Natural killer cell treated with Interleukin-12 subunit alpha and Interleukin-12 subunit beta and Interleukin-15 and Interleukin-18, amount 100 ng/mL, for 72 hours (primary cell): ENCODE results near the gene CTDP1. TPM values are rescaled to one million over a fixed set of nuclear protein-coding genes. Genes with fewer than 3 reads are reported as not detected.
"Not testable (repeated sequence)": the region's sequence is repeated elsewhere in the genome, so short reads cannot be mapped to it uniquely, and the experiment has no call there.

Experiments used
- ATAC-seq, 2 donors: fragments of 150-1000 bp; cut with Tn5 transposase in 1 of 2; sonication (Bioruptor Pico), chemical (Tn5 transposase) in 1 of 2; 2 replicates each; pipeline ENCODE4 v1.10.0; 2021
- DNase-seq: peaks from one replicate; pipeline ENCODE4 v3.0.0; 2022; ENCODE audit warnings: low spot score
- H3K27ac Mint-ChIP-seq, 2 donors: 1 replicate in 1 of 2; 2 replicates in 1 of 2; pipeline ENCODE4 v1.8.0; 2022; ENCODE audit warnings: mixed read lengths in 2 of 2, mild to moderate bottlenecking in 1 of 2, moderate library complexity in 1 of 2
- H3K27me3 Mint-ChIP-seq, 2 donors: 1 replicate in 1 of 2; 2 replicates in 1 of 2; pipeline ENCODE4 v1.8.0; 2022; ENCODE audit warnings: mixed read lengths in 2 of 2
- H3K36me3 Mint-ChIP-seq: one replicate; pipeline ENCODE4 v1.8.0; 2022; ENCODE audit warnings: mixed read lengths
- H3K4me1 Mint-ChIP-seq, 2 donors: 1 replicate in 1 of 2; 2 replicates in 1 of 2; pipeline ENCODE4 v1.8.0; 2022; ENCODE audit warnings: low read depth in 2 of 2, mixed read lengths in 2 of 2, mild to moderate bottlenecking in 1 of 2
- H3K4me3 Mint-ChIP-seq: one replicate; pipeline ENCODE4 v1.8.0; 2022; ENCODE audit warnings: mixed read lengths
- H3K9me3 Mint-ChIP-seq: 2 replicates; pipeline ENCODE4 v1.8.0; 2022; ENCODE audit warnings: mixed read lengths
- total RNA-seq, 2 donors: library from RNA; stranded (reverse); gene quantifications; one replicate each; pipeline ENCODE4 v1.2.3, GENCODE V29; 2022

The CTDP1 gene
- total RNA-seq, 2 donors from 2014 or later: 36.6 to 45.3 TPM

- no peaks in the 10 kb centered on the region for H3K27me3 Mint-ChIP-seq
- H3K9me3 Mint-ChIP-seq: peaks cover 3% of the 10 kb centered on the region
- no peak overlapping the region for H3K4me3 Mint-ChIP-seq
- DNase-seq (no peak), ATAC-seq (no peak)
- H3K27ac Mint-ChIP-seq: no peak overlapping the region
- H3K4me1 Mint-ChIP-seq: peaks cover 0 to 11% of the 10 kb centered on the region in 2 donors
- H3K36me3 Mint-ChIP-seq: peaks cover 26% of the 10 kb centered on the region
These were observed 54.6 kb downstream of the CTDP1 start for GRCh38 chr18:79733986-79734770.

DNA sequence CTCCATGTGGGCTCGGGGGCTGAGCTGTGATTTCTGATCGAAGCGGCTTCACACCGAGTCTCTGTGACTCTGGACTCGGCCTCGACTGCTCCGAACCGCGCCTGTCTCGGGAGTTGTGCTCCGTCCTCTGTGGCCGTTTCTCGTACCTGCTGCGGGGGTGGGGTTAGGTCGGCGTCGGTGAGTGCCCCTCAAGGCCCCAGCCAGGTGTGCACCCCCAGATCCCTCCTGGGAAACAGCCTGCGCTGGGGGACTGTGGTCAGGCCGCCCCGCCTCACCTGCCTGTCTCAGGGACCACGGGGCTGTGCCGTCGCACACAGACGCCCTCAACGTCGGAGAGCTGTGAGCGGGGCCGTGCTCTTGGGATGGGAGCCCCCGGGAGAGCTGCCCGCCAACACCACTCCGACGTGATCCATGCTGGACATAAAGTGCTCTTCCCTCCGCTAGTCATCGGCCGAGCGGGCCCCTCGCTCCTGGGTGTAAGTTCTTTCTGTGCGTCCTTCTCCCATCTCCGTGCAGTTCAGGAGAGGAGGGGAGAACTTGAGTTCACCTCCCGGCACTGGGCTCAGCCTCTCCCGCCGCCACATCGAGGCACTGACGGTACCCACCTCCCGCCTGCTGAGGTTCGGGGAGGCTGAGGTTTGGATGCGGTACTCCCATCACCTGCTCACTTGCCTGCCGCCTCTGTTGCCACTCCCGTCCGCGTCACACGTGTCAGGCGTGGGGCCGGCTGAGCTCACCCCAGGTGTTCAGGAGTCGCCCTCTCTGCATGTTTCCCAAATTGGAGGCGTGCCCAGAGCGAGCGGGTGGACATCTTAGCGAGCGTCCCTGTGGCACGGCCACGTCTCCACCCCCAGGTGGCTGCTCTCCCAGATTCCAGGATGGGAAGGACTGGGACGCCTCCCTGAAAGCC, 55.7 kb downstream of the CTDP1 start:
- Mint-ChIP-seq H3K9me3 (peaks cover 3% of the 10 kb centered on the region), H3K27me3 (no peaks in the 10 kb centered on the region), H3K4me3 (no peak overlapping the region), H3K4me1 (peaks cover 0 to 12% of the 10 kb centered on the region in 2 donors), H3K36me3 (peaks cover 26% of the 10 kb centered on the region), H3K27ac (no peak overlapping the region)
- DNase-seq (peak; percentile 37), ATAC-seq (peak in 1 of 2 donors; percentile 20)

DNA sequence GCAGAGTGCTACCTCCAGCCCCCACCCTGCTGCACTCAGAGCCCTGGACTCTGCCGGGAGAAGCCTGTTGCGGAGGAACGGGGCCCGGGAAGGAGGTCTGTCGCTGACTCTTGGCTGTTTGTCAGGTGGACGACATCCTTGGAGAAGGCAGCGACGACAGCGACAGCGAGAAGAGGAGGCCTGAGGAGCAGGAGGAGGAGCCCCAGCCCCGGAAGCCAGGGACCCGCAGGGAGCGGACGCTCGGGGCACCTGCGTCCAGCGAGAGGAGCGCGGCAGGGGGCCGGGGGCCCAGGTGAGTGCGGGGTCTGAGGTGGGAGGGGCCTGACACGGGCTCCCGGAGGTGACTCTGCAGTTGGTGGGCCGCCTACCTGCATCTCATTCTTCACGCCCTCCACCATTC, 56.6 kb downstream of the CTDP1 start:
- no peaks in the 10 kb centered on the region for H3K27me3 Mint-ChIP-seq
- H3K9me3 Mint-ChIP-seq: peaks cover 3% of the 10 kb centered on the region
- H3K4me1 Mint-ChIP-seq: peaks cover 4 to 18% of the 10 kb centered on the region in 2 donors
- no peak for ATAC-seq
- peaks cover 30% of the 10 kb centered on the region for H3K36me3 Mint-ChIP-seq
- no peak overlapping the region for H3K4me3 Mint-ChIP-seq
- DNase-seq: no peak
- no peak overlapping the region for H3K27ac Mint-ChIP-seq

DNA sequence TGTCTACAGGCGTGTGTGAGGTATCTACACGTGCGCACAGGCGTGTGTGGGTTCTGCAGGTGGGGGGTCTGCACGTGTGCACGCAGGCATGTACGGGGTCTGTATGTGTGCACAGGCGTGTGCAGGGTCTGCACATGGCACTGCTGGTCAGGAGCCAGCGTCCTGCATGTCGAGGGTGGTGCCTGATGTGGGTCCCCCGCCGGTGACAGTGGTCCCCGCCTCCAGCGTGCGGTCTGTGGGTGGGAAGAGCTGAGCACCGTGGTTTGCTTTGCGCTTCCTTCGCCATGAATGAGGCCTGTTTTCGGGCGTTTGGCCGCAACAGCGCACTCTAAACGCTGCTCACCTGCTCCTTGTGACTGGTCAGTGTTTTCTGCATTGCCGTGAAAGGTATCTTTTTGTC, 57.2 kb downstream of the CTDP1 start:
- no peak overlapping the region for H3K27ac Mint-ChIP-seq
- no peaks in the 10 kb centered on the region for H3K27me3 Mint-ChIP-seq
- ATAC-seq (no peak), DNase-seq (no peak)
- H3K4me1 Mint-ChIP-seq: peaks cover 4 to 19% of the 10 kb centered on the region in 2 donors
- H3K4me3 Mint-ChIP-seq: no peak overlapping the region
- peaks cover 3% of the 10 kb centered on the region for H3K9me3 Mint-ChIP-seq
- peaks cover 32% of the 10 kb centered on the region for H3K36me3 Mint-ChIP-seq

DNA sequence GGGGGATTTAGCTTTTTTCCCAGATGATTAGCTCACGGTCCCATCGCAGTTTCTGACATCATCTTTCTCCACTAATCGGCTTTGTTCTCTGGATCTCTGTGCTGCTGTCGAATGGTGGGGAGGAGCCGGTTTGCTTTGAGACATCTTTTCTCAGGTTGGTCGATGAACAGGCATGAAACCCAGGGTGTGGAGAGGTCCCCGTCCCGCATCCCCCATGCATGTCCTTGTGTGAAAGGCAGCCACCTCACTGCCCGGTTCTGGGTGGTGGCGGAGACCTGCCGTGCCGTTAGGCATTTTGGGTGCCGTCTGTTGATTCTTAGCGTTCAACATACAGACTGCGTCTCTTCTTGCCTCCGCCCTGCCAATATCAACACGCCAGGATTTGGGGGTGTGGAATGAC, 57.8 kb downstream of the CTDP1 start:
- H3K27me3 Mint-ChIP-seq: no peaks in the 10 kb centered on the region
- peaks cover 30% of the 10 kb centered on the region for H3K36me3 Mint-ChIP-seq
- H3K4me1 Mint-ChIP-seq: peaks cover 4 to 19% of the 10 kb centered on the region in 2 donors
- H3K27ac Mint-ChIP-seq: no peak overlapping the region
- H3K9me3 Mint-ChIP-seq: peaks cover 3% of the 10 kb centered on the region
- DNase-seq: no peak
- no peak overlapping the region for H3K4me3 Mint-ChIP-seq
- no peak for ATAC-seq

GRCh38 chr18:79738041-79738461, 58.4 kb downstream of the CTDP1 start:
- Mint-ChIP-seq H3K4me3 (no peak overlapping the region), H3K9me3 (peaks cover 3% of the 10 kb centered on the region), H3K36me3 (peaks cover 30% of the 10 kb centered on the region), H3K4me1 (peaks cover 4 to 19% of the 10 kb centered on the region in 2 donors), H3K27ac (no peak overlapping the region), H3K27me3 (no peaks in the 10 kb centered on the region)
- ATAC-seq: no peak
- DNase-seq: no peak

GRCh38 chr18:79738581-79739439, 59.2 kb downstream of the CTDP1 start:
- H3K27ac Mint-ChIP-seq: no peak overlapping the region
- H3K4me1 Mint-ChIP-seq: peaks cover 4 to 16% of the 10 kb centered on the region in 2 donors
- DNase-seq (no peak), ATAC-seq (no peak)
- H3K9me3 Mint-ChIP-seq: no peaks in the 10 kb centered on the region
- H3K4me3 Mint-ChIP-seq: no peak overlapping the region
- no peaks in the 10 kb centered on the region for H3K27me3 Mint-ChIP-seq
- peaks cover 28% of the 10 kb centered on the region for H3K36me3 Mint-ChIP-seq

DNA sequence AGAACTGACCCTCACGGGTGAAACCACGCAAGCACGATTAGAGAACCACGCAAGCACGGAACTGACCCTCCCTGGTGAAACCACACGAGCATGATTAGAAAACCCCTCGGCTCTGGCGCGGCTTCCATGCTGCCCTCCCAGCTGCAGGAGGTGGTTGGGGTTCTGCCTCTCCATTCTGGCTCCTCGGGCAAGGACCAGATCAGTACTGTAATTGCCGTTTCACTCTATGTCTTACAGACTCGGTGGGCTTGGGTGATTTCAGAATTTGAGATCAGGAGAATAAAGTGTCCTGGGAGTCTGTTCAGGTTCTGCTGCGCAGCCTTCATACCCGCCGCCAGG, 59.8 kb downstream of the CTDP1 start:
- no peak for ATAC-seq
- H3K9me3 Mint-ChIP-seq: no peaks in the 10 kb centered on the region

GRCh38 chr18:79740047-79740446, 60.4 kb downstream of the CTDP1 start:
- not testable (repeated sequence) for DNase-seq, H3K4me3 Mint-ChIP-seq, ATAC-seq, H3K27me3 Mint-ChIP-seq, H3K9me3 Mint-ChIP-seq, H3K27ac Mint-ChIP-seq
- Mint-ChIP-seq H3K4me1 (peaks cover 4 to 16% of the 10 kb centered on the region in 2 donors), H3K36me3 (peaks cover 26% of the 10 kb centered on the region)

More for the DNA sequence above, 59.8 kb downstream of the CTDP1 start:
- DNase-seq: no peak
- H3K4me3 Mint-ChIP-seq: no peak overlapping the region
- no peak overlapping the region for H3K27ac Mint-ChIP-seq
- H3K36me3 Mint-ChIP-seq: peaks cover 28% of the 10 kb centered on the region
- no peaks in the 10 kb centered on the region for H3K27me3 Mint-ChIP-seq
- peaks cover 4 to 16% of the 10 kb centered on the region in 2 donors for H3K4me1 Mint-ChIP-seq

DNA sequence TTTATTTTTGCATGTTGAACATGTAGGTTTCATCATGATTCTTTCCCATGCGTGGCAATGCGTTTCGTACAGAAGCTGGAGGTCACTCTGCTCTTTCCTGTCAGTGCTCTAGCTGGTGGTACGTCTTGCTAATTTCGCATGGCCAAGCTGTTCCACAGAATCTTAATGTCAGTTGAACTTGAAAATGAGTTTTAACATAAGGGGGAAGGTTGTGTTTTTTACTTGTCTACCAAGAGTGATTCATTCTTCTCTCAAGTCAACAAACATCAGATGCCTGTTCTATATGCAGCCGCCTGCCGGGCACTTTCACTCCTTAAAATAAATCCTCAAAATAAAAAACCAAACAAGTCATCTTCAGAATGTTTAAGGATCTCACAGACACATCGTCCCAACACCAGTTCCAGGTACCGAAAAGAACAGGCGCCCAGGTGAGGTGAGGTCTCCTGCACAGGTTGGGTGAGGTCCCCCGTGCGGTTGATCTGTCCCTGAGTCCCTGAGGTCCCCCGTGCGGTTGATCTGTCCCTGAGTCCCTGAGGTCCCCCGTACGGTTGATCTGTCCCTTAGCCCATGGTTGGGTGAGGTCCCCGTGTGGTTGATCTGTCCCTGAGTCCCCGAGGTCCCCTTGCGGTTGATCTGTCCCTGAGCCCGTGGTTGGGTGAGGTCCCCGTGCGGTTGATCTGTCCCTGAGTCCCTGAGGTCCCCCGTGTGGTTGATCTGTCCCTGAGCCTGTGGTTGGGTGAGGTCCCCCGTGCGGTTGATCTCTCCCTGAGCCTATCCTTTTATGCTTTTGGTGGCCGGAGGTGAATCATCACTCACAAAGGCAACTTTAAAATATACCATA, 61.1 kb downstream of the CTDP1 start:
- Mint-ChIP-seq H3K4me1 (peaks cover 4 to 16% of the 10 kb centered on the region in 2 donors), H3K4me3 (no peak overlapping the region), H3K27me3 (no peaks in the 10 kb centered on the region), H3K36me3 (peaks cover 26% of the 10 kb centered on the region), H3K9me3 (no peaks in the 10 kb centered on the region), H3K27ac (peak overlapping the region in 1 of 2 donors; percentile 37)
- DNase-seq: no peak
- ATAC-seq: no peak

- peaks cover 26% of the 10 kb centered on the region for H3K36me3 Mint-ChIP-seq
- H3K9me3 Mint-ChIP-seq: no peaks in the 10 kb centered on the region
- no peak overlapping the region for H3K4me3 Mint-ChIP-seq
- peaks cover 4 to 18% of the 10 kb centered on the region in 2 donors for H3K4me1 Mint-ChIP-seq
- peak overlapping the region in 1 of 2 donors; percentile 37 for H3K27ac Mint-ChIP-seq
- no peak for DNase-seq
- ATAC-seq: no peak
- H3K27me3 Mint-ChIP-seq: no peaks in the 10 kb centered on the region
These were observed 61.7 kb downstream of the CTDP1 start for GRCh38 chr18:79741362-79741700.

GRCh38 chr18:79742076-79742475, 62.5 kb downstream of the CTDP1 start:
- ATAC-seq: no peak
- peaks cover 26% of the 10 kb centered on the region for H3K36me3 Mint-ChIP-seq
- peaks cover 4 to 19% of the 10 kb centered on the region in 2 donors for H3K4me1 Mint-ChIP-seq

GRCh38 chr18:79744625-79745024, 65.0 kb downstream of the CTDP1 start:
- H3K4me3 Mint-ChIP-seq: no peak overlapping the region
- peaks cover 21% of the 10 kb centered on the region for H3K36me3 Mint-ChIP-seq
- peaks cover 4 to 12% of the 10 kb centered on the region in 2 donors for H3K4me1 Mint-ChIP-seq
- H3K9me3 Mint-ChIP-seq: no peaks in the 10 kb centered on the region
- H3K27me3 Mint-ChIP-seq: no peaks in the 10 kb centered on the region
- H3K27ac Mint-ChIP-seq: no peak overlapping the region
- DNase-seq (no peak), ATAC-seq (no peak)

More at GRCh38 chr18:79742076-79742475, 62.5 kb downstream of the CTDP1 start:
- Mint-ChIP-seq H3K27me3 (no peaks in the 10 kb centered on the region), H3K27ac (no peak overlapping the region), H3K9me3 (no peaks in the 10 kb centered on the region), H3K4me3 (no peak overlapping the region)
- no peak for DNase-seq
